IgD-negative memory B cell (primary cell): ENCODE results near the gene VTCN1. TPM values are rescaled to one million over a fixed set of nuclear protein-coding genes. Genes with fewer than 3 reads are reported as not detected.
"Not testable (repeated sequence)": the region's sequence is repeated elsewhere in the genome, so short reads cannot be mapped to it uniquely, and the experiment has no call there.

ENCODE experiments used
- H3K27ac Mint-ChIP-seq, 3 donors: one replicate each; pipeline ENCODE4 v1.8.0; 2020 to 2022; ENCODE audit warnings: mild to moderate bottlenecking in 3 of 3, mixed read lengths in 3 of 3, moderate library complexity in 1 of 3
- H3K27me3 Mint-ChIP-seq: one replicate; pipeline ENCODE4 v1.8.0; 2021; ENCODE audit warnings: mixed read lengths
- H3K36me3 Mint-ChIP-seq: one replicate; pipeline ENCODE4 v1.8.0; 2020; ENCODE audit warnings: mild to moderate bottlenecking, mixed read lengths
- H3K4me1 Mint-ChIP-seq, 3 donors: one replicate each; pipeline ENCODE4 v1.8.0; 2020 to 2022; ENCODE audit warnings: mixed read lengths in 3 of 3, mild to moderate bottlenecking in 1 of 3
- H3K4me3 Mint-ChIP-seq, 4 donors: one replicate each; pipeline ENCODE4 v1.8.0; 2020 to 2022; ENCODE audit warnings: mild to moderate bottlenecking in 4 of 4, mixed read lengths in 4 of 4, moderate library complexity in 3 of 4
- H3K9me3 Mint-ChIP-seq, 3 donors: one replicate each; pipeline ENCODE4 v1.8.0; 2020 to 2021; ENCODE audit warnings: mixed read lengths in 3 of 3, mild to moderate bottlenecking in 1 of 3
- polyA plus RNA-seq: library from polyadenylated mRNA; unstranded; fragments of 300-500 nt; fragmentation: Illumina TruSeq; gene quantifications from one replicate; pipeline ENCODE4 v1.2.3, GENCODE V29; 2021

Gene VTCN1
- not detected for polyA plus RNA-seq

DNA sequence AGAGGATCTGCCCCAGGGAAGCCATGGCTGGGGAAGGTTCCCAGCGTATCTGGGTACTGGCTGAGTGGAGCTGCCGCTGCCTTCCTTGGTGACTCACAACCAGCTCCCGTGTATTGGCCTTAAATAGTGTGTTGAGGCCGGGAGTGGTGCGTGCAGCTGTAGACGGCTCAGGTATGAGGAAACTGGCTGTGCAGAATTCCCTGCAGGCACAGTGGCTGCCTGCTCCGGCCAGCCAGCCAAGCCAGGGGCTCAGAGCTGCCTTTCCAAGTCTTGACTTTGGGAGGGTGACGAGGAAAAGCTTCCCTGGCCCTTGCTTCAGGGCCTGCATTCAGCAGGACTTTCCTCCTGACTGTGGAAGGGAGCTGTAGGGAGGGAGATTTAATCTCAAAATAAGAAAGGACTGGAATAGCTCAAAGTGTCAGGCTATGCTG, at the start of gene VTCN1:
VTCN1 (minus strand) TSS at position 97 of the 431 bp plus-strand sequence; CDS start at position 25, 72 bp downstream.
- peaks cover 15% of the 10 kb centered on the region for H3K27me3 Mint-ChIP-seq
- H3K4me1 Mint-ChIP-seq: no peaks in the 10 kb centered on the region
- H3K27ac Mint-ChIP-seq: no peak within 1 kb of the TSS
- H3K36me3 Mint-ChIP-seq: peaks cover 2% of the 10 kb centered on the region
- no peak within 1 kb of the TSS for H3K4me3 Mint-ChIP-seq
- H3K9me3 Mint-ChIP-seq: no peaks in the 10 kb centered on the region

DNA sequence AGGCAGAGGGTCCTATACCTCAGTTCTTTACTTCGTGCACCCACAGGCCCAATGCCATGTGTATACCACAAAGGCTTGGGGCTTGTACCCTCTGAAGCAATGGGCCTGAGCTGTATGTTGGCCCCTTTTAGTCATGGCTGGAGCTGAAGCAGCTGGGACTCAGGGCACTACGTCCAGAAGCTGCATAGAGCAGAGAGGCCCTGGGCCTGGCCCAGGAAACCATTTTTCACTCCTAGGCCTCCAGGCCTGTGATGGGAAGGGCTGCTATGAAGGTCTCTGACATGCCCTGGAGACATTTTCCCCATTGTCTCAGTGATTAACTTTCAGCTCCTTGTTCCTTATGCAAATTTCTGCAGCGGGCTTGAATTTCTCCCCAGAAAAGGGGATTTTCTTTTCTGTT, 48.1 kb upstream of the VTCN1 start:
- Mint-ChIP-seq H3K4me3 (no peak overlapping the region), H3K27ac (no peak overlapping the region), H3K36me3 (peaks cover 1% of the 10 kb centered on the region), H3K4me1 (no peaks in the 10 kb centered on the region), H3K9me3 (peaks cover 0 to 6% (median 6%) of the 10 kb centered on the region in 3 donors), H3K27me3 (peaks cover 15% of the 10 kb centered on the region)

GRCh38 chr1:117258075-117258474, 47.3 kb upstream of the VTCN1 start:
- H3K27ac Mint-ChIP-seq, H3K36me3 Mint-ChIP-seq, H3K9me3 Mint-ChIP-seq, H3K4me3 Mint-ChIP-seq, H3K4me1 Mint-ChIP-seq: not testable (repeated sequence)
- H3K27me3 Mint-ChIP-seq: peaks cover 15% of the 10 kb centered on the region

DNA sequence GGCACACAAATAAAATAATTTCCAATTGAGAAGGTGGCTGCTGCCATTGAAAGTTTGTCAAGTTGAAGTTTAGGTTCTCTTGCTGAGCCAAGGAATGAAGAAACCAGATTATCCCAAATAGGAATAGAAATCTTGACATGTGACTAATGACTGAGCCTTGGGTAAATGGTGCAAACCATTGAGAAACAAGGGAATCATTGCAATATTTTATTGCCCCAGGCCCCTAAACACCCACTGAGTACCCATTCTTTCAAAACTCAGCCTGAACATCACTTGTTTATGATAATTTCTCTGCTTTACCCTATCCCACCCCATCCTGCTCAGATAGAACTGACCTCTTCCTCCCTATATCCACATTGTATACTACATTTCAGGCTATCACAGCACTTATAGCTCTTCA, 46.6 kb upstream of the VTCN1 start:
- no peaks in the 10 kb centered on the region for H3K4me1 Mint-ChIP-seq
- no peak overlapping the region for H3K4me3 Mint-ChIP-seq
- peaks cover 3% of the 10 kb centered on the region for H3K36me3 Mint-ChIP-seq
- no peak overlapping the region for H3K27ac Mint-ChIP-seq
- peaks cover 0 to 7% (median 6%) of the 10 kb centered on the region in 3 donors for H3K9me3 Mint-ChIP-seq
- H3K27me3 Mint-ChIP-seq: peaks cover 15% of the 10 kb centered on the region

GRCh38 chr1:117250061-117250606, 39.4 kb upstream of the VTCN1 start:
- peaks cover 2% of the 10 kb centered on the region for H3K27me3 Mint-ChIP-seq
- peaks cover 1% of the 10 kb centered on the region for H3K36me3 Mint-ChIP-seq
- H3K4me1 Mint-ChIP-seq: no peaks in the 10 kb centered on the region
- H3K4me3 Mint-ChIP-seq: no peak overlapping the region
- no peak overlapping the region for H3K27ac Mint-ChIP-seq
- peaks cover 0 to 1% (median 0%) of the 10 kb centered on the region in 3 donors for H3K9me3 Mint-ChIP-seq

GRCh38 chr1:117244971-117245370, 34.2 kb upstream of the VTCN1 start:
- Mint-ChIP-seq H3K27ac (no peak overlapping the region), H3K4me1 (no peaks in the 10 kb centered on the region), H3K4me3 (no peak overlapping the region), H3K9me3 (no peaks in the 10 kb centered on the region), H3K27me3 (peaks cover 6% of the 10 kb centered on the region), H3K36me3 (no peaks in the 10 kb centered on the region)

- Mint-ChIP-seq H3K9me3 (no peaks in the 10 kb centered on the region), H3K27ac (no peak overlapping the region), H3K4me3 (no peak overlapping the region), H3K4me1 (no peaks in the 10 kb centered on the region), H3K36me3 (no peaks in the 10 kb centered on the region), H3K27me3 (peaks cover 6% of the 10 kb centered on the region)
Observed at GRCh38 chr1:117244306-117244705, 33.6 kb upstream of the VTCN1 start.

DNA sequence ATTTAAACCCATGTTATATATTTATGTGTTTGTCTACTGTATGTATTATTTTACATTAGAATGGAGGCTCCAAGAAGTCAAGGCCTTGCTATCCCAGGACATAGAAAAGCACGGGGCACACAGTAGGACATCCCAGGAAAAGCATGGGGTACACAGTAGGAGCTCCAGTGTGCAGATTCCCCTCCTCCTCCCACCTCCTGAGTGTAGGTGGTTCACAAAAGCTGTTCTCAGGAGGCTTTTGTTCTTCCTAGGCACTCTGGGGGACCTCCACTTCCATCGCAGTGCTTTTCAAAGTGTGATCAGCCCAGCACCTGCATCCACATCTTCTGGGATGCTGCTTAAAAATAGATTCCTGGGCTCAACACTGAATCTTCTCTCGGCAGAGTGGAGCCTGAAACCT, 30.8 kb upstream of the VTCN1 start:
- no peak overlapping the region for H3K4me3 Mint-ChIP-seq
- H3K4me1 Mint-ChIP-seq: no peaks in the 10 kb centered on the region
- no peak overlapping the region for H3K27ac Mint-ChIP-seq
- H3K27me3 Mint-ChIP-seq: peaks cover 6% of the 10 kb centered on the region
- H3K36me3 Mint-ChIP-seq: no peaks in the 10 kb centered on the region
- no peaks in the 10 kb centered on the region for H3K9me3 Mint-ChIP-seq

DNA sequence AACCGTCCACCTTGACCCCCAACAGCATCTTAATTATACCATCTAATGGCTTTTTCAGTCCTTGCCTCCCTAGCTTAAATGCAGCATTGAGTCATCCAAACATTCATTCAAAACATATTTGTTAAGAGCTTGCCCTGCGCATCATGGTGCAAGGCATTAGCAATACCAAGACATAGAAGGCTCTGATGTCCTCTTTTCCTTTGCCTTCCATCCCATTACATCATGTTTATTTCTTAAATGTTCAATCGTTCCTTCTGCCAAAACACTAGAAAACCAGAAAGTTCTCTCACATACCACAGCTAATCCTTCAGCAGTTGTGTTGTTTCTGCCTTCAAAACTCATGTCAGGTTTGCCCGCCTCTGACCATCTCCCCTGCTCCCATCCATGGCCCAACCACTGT, 29.8 kb upstream of the VTCN1 start:
- Mint-ChIP-seq H3K27me3 (peaks cover 4% of the 10 kb centered on the region), H3K4me1 (no peaks in the 10 kb centered on the region), H3K9me3 (no peaks in the 10 kb centered on the region), H3K36me3 (no peaks in the 10 kb centered on the region), H3K4me3 (no peak overlapping the region), H3K27ac (no peak overlapping the region)

- Mint-ChIP-seq H3K27me3 (peaks cover 4% of the 10 kb centered on the region), H3K27ac (no peak overlapping the region), H3K36me3 (no peaks in the 10 kb centered on the region), H3K4me3 (no peak overlapping the region), H3K9me3 (no peaks in the 10 kb centered on the region), H3K4me1 (no peaks in the 10 kb centered on the region)
Observed at GRCh38 chr1:117239467-117239866, 28.7 kb upstream of the VTCN1 start.

DNA sequence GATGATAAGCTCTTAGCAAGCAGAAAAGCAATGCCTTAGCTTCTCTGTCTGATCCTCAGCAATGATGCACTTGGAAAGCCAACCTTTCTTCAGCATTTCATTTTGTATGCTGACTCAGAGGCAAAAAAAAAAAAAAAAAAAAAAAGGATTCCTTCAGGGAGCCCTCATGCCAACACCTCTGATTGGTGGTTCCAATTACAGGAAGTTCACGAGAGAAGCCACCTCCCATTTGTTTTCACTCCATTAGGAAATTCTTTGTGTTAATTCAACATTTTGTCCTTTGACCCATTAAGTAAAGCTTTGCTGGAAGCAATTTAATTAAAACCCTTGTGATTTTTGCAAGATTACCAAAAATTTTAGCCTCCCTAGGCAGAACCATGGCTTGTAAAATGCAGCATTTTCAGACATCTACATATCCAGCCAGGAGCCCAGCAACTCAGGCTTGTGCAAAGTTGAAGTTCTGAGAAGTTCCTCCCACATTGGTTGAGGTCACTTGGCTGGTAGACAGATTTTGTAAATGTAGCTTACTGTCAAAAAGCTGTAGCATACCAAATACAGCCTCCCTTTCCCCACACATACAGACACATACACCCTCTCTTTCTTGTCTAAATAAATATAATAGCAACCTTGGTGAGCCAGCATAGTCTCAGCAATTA, 27.1 kb upstream of the VTCN1 start:
- Mint-ChIP-seq H3K4me3 (no peak overlapping the region), H3K27ac (no peak overlapping the region), H3K9me3 (peaks cover 0 to 2% (median 0%) of the 10 kb centered on the region in 3 donors), H3K27me3 (peaks cover 1% of the 10 kb centered on the region), H3K4me1 (no peaks in the 10 kb centered on the region), H3K36me3 (no peaks in the 10 kb centered on the region)

GRCh38 chr1:117235863-117236465, 25.2 kb upstream of the VTCN1 start:
- H3K9me3 Mint-ChIP-seq: peaks cover 0 to 3% (median 0%) of the 10 kb centered on the region in 3 donors
- H3K27me3 Mint-ChIP-seq: no peaks in the 10 kb centered on the region
- no peaks in the 10 kb centered on the region for H3K36me3 Mint-ChIP-seq
- no peak overlapping the region for H3K27ac Mint-ChIP-seq
- no peaks in the 10 kb centered on the region for H3K4me1 Mint-ChIP-seq
- H3K4me3 Mint-ChIP-seq: no peak overlapping the region

DNA sequence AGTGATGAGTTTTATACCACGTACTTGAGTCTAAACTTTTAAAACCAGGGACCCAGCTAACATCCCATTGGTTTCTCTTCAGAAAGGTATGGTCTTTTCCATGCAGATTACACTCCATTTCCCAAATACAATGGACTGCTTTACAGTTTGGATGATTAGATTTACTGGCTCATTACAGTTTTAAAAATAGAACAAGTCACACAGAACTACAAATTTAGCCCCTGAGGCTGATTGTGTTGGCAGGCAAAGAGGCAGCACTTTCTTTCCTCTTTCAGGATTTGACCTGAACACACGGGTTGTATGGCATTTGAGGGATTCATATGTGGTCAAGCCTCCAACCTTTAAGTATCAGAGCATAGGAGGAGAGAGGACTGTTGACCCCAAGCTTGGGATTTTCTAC, 21.8 kb upstream of the VTCN1 start:
- no peak overlapping the region for H3K27ac Mint-ChIP-seq
- H3K27me3 Mint-ChIP-seq: peaks cover 2% of the 10 kb centered on the region
- H3K4me1 Mint-ChIP-seq: no peaks in the 10 kb centered on the region
- H3K9me3 Mint-ChIP-seq: peaks cover 0 to 3% (median 0%) of the 10 kb centered on the region in 3 donors
- no peak overlapping the region for H3K4me3 Mint-ChIP-seq
- H3K36me3 Mint-ChIP-seq: no peaks in the 10 kb centered on the region

- H3K27ac Mint-ChIP-seq: no peak overlapping the region
Observed at GRCh38 chr1:117231748-117232373, 21.1 kb upstream of the VTCN1 start.

DNA sequence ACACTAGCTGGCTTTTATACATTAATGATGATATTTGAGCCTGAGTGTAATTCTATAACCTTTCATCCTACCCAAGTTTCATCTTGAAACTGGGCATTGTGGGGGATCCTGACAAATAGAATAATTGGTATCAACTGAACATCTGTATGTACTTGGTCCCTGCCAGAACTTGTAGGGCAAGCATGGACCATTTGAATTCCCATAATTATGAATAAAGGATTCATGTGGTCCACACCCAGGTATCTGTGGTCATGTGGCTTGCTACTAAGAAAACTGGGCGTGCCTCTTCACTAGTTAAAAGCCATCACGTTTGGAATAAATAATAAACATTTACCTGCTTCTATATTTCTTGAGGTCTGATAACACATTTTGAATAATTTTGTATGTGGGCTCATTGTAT, 20.6 kb upstream of the VTCN1 start:
- Mint-ChIP-seq H3K4me3 (no peak overlapping the region), H3K27ac (no peak overlapping the region), H3K27me3 (peaks cover 2% of the 10 kb centered on the region), H3K36me3 (no peaks in the 10 kb centered on the region), H3K9me3 (peaks cover 0 to 3% (median 0%) of the 10 kb centered on the region in 3 donors), H3K4me1 (no peaks in the 10 kb centered on the region)

More at GRCh38 chr1:117231748-117232373, 21.1 kb upstream of the VTCN1 start:
- Mint-ChIP-seq H3K9me3 (peaks cover 0 to 3% (median 0%) of the 10 kb centered on the region in 3 donors), H3K4me3 (no peak overlapping the region), H3K4me1 (no peaks in the 10 kb centered on the region), H3K36me3 (no peaks in the 10 kb centered on the region), H3K27me3 (peaks cover 2% of the 10 kb centered on the region)
